Stimulated activated CD8-positive, alpha-beta memory T cell treated with anti-CD3 and anti-CD28 coated beads, Interleukin-12 subunit alpha, Interleukin-12 subunit beta, amount 100 ng/mL, for 1 hour (primary cell): Measurements from ENCODE around the gene RBKS.
A peak's percentile ranks its signal among the peaks of the same experiment; 100 is the strongest.
"Not testable (repeated sequence)": the region's sequence is repeated elsewhere in the genome, so short reads cannot be mapped to it uniquely, and the experiment has no call there.

ENCODE experiments used
- DNase-seq: peaks from one replicate; pipeline ENCODE4 v3.0.0-alpha.2; 2020; ENCODE audit warnings: low read depth

RBKS gene

DNA sequence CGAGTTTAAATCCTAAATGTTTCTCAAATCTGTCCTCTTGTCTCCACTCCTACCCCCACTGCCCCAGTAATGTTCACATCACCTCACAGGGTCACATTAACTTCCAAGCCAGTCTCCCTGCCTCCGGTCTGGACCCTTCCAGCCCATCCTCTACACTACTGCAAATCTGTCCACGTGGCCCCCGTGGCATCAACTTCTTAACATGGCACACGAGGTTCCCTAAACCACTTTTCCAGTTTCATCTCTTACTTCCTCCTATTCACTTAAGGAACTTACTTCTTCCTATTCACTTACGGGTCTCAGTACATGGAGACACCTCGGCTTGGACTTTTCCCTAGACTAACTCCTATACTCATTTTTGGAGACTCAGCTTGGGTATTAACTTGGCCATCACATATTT, 91.7 kb downstream of the RBKS start:
- no peak for DNase-seq

DNA sequence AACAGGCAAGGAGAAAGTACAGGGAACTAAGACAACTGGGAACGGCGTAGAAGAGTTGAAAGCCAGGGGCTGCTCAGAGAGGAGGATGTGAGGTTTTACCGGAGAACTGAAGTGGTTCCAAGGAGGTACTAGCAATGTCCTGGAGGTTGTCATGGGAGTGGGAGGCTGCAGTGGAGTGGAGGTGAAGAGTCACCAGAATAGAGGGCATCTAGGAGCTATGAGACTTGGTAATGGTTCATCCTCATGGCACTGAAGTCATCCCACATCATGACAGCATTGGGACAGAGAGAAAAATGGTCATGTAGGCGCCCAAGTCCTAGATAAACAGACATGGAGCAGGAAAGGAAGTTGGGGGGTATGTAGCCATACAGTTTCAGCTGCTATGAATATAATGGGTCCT, 92.3 kb downstream of the RBKS start:
- DNase-seq: no peak

DNA sequence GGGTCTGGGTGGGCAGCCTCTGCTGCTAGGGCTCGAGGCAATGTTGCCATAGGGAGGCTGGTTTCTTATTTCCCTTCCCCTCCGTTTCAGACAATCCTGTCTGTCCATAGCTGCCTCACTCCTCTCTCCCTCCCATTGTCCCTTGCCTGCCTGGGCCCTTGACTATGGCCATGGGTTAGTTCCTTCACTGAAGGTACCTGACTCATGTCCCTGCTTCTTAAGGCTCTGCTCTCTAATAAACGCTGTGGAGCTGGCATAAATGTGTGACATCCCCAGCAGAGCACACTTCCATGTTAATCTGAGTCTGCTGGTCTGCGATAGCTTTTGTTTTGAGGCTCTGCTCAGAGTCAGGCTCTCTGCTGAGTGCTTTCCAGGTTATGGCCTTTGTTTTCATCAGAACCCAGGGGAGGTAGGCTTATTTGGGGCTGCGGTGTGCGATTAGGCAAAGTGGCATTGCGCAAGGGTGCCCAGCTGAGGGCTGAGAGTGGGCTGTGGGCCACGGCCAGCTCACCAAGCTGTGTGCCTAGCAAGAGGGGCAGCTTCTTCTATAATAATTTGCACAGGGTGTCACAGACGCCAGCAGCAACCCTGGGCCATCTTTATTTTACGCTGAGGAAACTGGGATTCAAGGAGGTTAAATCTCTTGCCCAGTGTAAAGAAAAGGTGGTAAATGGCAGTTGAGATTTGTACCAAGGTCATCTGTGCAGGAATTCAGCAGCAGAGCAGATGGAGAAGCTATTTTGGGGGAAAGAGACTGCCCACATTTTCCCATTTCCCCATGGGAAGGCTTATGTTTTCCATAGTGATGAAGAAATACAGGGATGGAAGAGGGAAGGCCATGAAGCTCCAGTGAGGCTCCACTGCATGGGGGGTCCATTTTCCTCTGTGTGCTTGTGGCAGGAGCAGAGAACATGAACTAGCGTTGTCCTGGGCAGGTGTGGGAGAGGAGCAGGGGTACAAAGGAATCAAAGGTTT, 93.1 kb downstream of the RBKS start:
- DNase-seq: no peak

DNA sequence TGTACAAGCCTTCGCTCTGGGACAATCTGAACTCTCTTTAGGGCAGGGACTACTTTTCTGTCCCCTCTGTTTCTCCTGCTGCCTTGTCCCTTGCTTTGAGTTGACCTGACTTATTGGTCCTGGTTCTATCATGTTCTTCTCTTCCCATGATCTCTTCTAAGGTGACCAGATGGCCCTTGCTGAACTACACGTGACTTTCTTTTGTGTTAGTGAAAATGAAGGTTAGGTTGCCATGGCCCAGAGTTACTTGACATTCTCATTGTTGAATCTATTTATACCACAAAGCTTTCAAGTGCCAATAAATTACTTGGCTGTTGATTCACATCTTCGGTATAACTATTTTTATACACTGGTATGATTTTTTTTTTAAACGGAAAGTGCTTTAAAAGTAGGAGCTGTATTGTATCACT, 94.3 kb downstream of the RBKS start:
- DNase-seq: no peak

DNA sequence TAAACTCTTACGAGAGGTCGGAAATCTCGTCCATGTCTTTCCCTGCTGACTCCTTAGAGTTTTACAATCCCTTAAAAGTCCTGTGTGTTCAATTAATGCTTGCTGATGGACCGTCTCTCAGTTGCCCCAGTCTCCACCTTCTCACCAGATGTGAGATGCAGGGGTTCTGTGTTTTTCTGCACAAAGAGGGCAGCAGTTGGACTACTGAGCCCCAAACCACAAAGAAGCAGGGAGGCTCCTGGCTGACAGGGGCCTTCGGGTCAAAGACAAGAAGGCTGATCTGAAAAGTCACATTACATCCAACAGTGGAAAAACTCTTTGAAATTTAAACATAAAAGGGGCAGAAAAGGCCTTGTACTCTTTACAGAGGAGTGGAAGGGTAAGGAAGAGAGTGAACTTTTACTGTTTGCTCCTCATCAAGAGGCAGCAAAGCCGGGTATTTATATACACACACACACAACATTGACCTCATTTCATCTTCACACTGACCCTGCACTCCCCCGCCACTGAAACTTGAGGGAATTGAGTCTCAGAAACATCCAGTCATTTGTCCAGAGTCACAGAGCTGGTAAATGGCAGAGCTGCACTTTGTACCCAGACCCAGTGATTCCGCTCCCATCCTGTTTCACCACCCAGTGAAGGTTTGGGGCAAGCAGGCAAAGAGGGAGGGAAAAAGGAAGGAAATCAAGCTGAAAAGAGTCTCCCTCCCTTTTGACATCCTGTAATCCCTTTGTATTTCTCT, 94.9 kb downstream of the RBKS start:
- no peak for DNase-seq

- no peak for DNase-seq
These were observed 97.4 kb downstream of the RBKS start for GRCh38 chr2:27792759-27793158.

DNA sequence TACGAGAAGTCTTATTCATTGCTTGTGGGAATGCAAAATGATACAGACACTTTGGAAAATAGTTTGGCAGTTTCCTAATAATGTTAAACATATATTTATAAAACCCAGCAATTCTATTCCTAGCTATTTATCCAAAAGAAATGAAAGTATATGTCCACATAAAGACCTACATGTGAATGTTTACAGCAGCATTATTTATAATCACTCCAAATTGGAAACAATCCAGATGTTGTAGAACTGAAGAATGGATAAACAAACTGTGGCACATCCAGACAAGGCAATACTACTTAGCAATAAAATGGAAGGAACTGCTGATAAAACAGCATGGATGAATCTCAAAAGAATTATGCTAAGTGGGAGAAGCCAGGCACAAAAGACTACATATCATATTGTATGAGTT, 99.4 kb downstream of the RBKS start:
- no peak for DNase-seq

DNA sequence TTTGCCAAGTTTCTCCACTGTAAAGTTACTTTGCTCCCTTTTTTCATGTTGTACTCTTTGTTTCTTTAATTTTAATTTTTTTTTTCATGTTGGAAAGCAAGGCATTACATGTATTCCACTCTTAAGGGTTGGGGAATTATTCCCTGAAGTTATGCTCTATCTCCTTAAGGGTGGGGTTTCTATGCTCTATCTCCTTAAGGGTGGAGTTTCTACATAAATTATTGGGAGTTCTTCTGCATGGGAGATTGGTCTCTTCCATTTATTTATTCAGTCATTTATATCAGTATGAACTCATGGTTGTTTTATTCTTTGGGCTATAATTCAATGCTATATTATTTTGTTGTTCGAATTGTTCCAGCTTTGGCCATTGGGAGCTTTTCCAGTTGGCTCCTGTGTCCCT, 107.5 kb downstream of the RBKS start:
- no peak for DNase-seq

- DNase-seq: no peak
These were observed 108.7 kb downstream of the RBKS start for GRCh38 chr2:27781496-27781895.

DNA sequence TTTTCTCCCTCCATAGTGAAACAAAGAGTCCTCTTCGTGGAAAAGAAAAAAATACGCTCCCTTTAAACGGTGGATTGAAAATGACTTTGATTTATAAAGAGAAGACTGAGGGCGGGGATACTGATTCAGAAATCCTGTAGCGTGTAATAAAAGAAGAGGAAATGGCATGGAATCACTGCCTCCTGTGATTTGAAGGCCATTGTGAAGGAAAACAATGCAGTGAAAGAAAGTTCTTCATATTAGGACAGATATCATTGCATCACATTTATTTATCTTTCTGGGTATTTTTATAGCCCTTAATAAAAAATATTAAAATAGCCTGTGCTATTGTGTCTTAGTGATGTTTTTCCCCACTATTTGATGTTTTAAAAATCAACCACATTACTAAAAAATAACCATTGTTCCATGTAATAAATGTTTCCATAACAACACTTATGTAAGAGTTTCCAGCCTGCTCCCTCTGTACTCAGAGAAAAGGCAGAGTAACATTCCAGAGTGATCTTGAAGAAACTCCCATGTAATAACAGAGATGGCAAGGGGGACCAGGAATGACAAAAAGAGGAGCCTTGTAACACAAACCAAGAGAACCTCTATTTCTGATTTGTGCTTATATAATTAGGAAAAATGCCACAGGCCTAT, 110.7 kb downstream of the RBKS start:
- DNase-seq: no peak

DNA sequence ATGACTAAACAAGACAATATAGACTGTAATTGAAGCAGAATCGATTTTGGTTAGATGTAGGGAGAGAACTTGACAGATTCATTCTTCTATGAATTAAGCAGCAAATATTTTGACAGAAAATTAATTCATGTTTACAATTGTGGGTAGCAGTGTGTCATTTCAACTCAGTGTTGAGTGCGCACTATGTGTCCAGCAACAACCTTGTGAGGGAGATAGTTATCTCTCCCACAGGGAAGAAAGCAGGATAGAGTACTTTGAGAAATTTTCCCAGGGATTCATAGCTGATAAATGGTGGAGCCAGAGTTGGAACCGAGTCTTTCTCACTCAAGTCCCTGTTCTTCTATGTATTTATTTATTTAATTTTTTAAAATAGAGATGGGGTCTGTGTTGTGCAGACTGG, 113.5 kb downstream of the RBKS start:
- DNase-seq: no peak

GRCh38 chr2:27776097-27776496, 114.1 kb downstream of the RBKS start:
- no peak for DNase-seq

DNA sequence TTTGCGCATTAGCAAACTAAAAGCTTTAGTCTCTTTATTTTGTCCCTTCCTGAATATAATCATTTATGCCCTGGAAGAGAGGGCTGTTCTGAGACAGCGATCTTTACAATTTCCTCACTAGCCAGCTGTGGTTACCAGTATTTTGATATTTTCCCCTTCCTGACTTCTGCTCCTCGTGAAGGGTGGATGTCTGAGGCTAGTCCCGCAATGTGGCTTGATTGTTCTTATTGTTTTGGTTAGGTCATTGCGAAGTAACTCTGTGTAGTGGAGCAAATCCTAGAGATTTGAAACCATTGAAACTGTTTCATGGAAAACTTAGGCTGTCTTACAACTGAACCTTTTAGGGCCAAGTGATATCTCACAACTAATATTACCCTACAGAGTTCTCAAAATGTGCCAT, 116.2 kb downstream of the RBKS start:
- DNase-seq: no peak

DNA sequence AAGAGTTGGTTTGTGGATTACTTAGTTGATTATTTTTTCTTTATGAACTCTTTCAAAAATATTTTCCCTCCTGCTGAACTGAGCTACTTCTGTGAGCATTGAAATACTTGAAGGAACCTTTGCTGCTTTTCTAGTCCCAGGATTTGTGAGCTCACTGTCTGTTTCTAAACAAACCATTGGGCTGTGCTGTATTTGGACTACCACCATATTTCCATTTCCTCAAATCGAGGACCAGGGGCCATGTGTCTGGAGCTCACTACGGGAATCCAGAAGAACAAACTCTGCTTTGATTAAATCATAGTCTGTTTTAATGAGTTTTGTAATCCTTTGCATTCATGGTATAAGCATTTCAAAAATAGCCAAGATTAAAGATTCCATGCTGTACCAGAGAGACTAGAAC, 117.4 kb downstream of the RBKS start:
- no peak for DNase-seq

GRCh38 chr2:27771548-27772335, 118.4 kb downstream of the RBKS start, which contains the start of gene MRPL33:
Gene MRPL33 (plus strand): TSS chr2:27771719. CDS start chr2:27771778, 59 bp downstream.
- DNase-seq: peak; percentile 88

- no peak for DNase-seq
These were observed 119.0 kb downstream of the RBKS start for GRCh38 chr2:27771202-27771547.

DNA sequence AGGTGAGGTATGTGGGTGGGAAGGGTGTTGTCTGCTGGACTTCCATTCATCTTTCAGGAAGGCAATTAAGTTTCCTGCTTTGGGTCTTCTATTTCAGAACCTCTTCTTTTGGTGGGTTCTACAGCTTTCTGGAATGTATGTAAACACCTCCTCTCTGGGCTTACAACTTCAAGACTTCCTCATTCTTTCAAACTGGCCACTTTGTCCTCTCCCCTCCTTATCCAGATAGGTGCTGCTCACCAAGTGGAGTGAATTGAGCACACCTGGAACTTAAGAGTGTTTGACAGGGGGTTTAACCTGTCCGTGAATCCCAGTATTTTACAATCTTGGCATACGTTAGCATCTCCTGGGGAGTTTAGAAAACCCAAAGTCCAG, 123.9 kb downstream of the RBKS start:
- no peak for DNase-seq

DNA sequence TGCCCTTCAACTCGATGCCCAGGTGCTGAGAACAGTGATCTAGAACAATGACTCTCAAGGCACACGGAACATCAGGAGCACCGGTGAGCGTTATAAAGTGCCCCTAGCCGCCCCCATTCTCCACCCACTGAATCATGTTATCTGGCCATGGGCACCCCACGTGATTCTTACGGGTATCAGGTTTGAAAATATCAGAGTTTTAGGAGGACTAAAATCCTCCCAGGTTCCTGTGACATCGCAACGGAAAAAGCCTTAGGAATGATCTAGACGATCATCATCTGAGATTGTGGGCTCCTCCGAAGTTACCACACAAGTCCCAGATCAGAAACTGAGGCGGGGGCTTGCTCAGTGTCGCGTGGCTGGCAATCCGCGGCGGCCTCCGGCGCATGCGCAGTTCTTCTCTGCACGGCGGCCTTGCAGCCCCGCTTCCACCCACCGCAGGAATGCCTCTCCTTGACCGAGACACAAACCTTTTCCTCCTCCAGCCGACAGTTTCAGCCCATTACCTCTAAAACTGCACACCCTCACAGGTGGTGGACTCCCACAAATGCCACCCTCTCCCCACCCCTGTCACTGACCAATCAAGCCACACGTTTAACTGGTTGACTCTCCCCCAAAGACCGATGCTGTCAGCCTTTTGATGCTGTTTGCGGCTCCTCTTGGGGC, 124.4 kb downstream of the RBKS start:
- DNase-seq: peak; percentile 33

DNA sequence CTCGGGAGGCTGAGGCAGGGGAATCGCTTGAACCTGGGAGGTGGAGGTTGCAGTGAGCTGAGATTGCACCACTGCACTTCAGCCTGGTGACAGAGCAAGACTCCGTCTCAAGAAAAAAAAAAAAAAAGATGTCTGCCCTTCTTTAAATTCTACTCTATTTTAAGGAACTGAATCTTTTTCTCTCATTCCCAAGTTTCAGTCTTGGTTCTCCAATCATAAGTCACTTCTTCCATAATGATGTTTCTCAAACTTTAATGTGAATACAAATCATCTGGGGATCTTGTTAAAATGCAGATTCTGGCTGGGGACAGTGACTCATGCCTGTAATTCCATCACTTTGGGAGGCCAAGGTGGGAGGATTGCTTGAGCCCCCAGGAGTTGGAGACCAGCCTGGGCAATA, 125.7 kb downstream of the RBKS start:
- not testable (repeated sequence) for DNase-seq

DNA sequence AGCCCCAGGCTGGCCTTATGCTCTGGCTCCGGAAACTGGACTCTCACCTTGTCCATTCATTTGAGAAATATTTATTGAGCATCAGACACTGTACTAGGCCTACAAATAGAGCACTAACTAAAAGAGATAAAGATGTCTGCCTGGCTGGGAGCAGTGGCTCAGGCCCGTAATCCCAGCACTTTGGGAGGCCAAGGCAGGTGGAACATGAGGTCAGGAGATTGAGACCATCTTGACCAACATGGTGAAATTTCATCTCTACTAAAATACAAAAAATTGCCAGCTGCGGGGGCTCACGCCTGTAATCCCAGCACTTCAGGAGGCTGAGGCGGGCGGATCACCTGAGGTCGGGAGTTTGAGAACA, 126.3 kb downstream of the RBKS start:
- DNase-seq: no peak
